Glomerular visceral epithelial cell (primary cell): ENCODE results near the gene APOH.

Source experiments
- DNase-seq: peaks from one replicate; pipeline ENCODE4 v3.0.0-alpha.2; 2016; ENCODE audit errors: extremely low spot score

The APOH gene

DNA sequence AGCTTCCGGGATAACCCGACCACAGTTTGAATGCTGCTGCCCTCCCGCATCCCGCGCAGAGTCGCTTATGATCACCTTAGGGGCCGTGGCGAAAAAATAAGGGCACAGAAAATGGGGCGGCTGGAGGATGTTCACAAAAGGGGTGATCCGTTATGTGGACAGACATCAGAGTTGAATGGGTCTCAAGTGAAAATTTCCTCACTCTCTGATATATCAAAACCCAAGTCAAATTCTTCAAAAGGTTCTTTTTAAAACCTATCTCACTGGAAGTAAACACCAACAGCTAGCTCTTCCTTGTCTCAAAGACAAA lies 36.9 kb downstream of the APOH start:
- no peak for DNase-seq

DNA sequence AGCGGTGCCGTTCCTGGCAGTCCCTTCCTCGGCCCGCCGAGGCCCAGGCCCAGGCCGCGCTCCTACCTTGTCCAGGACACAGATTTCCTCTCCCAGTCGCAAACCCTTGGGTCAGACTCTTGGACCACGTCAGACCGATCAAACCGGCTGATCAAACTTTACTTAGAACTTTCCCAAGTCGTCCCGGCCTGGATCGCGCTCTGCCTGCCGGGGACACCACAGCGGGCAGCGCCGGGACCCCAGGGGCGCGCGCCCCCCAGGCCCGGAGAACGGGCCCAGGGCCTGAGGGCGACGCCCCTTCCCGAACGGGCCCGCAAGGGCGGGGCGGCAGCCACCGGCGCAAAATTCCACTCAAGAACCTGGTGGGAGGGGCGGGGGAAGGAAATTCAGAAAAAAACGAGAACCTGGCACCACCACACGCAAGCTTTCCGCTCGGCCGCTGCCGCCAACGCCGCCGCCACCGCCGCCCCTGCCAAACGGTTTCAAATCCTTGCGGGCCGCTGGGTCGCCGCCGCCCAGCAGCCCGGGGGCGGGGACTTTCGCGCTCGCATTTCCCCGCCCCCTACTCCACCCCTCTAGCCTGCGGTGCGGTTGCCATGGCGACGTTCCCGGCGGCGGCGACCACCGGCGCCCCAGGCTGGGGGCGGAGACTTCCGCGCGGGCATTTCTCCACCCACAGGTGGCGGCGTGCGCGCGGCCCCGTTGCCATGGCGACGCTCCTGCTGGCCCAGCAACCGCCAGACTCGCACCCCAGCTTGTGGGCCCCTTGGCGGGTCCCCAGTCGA lies 37.4 kb downstream of the APOH start, which contains the start of gene CEP112:
Gene CEP112, minus strand, starts transcription at position 541 of the 785 bp plus-strand sequence.
- peak; percentile 91 for DNase-seq

DNA sequence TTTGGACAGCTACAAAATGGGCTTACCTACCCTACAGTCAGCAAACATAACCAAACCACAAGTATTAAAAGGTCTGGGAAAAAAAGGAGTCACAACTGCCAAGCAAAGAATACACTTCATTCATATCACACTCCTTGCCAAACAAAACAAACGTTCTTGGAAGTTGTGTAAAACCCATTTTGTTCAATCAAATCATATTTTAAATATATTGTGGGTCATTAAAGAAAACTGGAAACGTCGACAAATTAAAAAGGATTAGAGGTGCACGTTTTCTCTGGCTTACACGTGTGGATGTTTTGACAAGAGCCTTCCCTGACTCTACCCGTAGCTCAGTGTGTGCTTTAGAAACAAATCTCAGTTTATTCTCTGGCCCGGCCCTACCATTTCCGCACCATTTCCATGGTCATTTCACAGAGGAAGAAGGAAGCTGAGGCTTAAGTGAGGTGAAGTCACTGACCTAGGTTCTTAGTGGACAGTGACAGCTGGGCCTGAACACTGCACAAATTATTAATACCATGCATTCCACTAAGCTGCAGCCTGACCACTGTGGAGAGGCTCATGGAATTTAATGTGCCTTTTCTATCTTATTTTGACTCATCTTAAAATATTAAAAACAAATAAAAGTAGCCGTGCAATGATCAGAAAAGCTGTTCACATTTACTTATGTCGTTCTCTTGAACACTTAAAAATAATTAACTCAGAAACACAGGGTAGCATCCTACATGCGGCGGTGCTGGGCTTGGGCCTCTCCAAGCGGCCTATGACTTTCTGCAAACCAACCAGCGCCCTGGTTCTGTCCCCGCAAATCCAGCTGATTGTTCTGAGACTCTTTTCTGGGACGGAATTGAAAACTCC lies 38.2 kb downstream of the APOH start:
- peak; percentile 41 for DNase-seq

DNA sequence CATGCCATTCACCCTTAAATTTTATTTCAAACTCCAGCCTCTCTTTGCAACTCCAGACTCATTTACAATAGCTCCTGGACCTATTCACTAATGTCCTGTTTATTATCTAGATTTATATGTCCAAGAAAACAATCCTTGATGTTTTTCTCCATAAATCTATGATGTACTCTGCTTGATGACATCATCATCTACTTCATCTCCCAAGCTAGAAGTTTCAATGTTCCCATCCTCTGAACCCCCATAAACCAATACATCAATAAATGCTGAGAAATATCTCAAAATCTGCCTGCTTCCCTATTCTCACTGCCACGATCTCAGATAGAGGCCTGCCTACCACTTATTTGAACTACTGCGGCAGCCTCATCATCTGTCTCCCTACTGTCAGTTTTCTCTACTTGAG lies 41.5 kb downstream of the APOH start:
- no peak for DNase-seq

DNA sequence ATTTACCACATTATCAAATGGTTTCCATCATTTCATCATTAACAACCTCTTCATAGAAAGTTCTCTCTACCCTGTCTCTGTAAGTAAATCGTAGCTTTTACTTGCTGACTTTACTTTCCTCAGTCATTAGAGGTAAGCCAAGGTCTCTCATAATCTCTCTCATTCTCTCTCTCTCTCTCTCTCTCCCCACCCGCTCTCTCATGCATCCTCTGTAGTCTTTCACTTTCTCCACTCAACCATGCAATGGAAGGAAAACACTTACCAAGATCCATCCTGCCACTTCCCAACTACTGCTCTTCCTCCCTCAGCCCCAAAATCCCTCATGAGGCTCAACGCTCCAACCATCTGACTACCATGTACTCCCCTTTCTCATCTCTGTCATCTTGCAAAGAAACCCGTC lies 43.4 kb downstream of the APOH start:
- no peak for DNase-seq

DNA sequence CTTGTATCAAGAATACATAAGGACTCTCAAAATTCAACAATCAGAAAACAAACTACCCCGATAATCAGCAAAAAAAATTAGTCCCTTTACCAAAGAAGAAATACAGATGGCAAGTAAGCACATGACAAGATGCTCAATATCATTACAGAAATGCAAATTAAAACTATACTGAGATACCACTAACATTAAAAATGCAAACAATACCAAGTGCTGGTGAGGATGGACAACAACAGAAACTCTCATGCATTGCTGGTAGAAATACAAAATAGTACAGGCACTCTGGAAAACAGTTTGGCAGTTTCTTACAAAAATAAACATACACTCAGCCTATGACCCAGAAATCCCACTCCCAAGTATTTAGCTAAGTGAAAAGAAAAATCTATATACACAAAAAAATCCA lies 44.8 kb downstream of the APOH start:
- DNase-seq, result no peak

DNA sequence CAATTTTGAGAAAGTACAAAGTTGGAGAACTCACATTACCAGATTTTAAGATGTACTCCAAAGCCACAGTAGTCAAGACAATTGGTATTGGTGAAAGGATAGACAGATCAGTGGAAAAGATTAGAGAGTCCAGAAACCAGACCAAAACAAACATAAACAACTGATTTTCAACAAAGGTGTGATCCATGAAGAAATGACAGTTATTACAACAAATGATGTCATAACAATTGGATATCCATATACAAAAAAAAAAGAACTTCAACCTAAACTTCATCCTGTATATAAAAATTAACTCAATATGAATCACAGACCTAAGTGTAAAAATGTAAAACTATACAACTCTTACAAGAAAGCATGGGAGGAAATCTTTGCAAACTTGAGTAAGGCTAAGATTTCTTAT lies 45.7 kb downstream of the APOH start:
- no peak for DNase-seq

DNA sequence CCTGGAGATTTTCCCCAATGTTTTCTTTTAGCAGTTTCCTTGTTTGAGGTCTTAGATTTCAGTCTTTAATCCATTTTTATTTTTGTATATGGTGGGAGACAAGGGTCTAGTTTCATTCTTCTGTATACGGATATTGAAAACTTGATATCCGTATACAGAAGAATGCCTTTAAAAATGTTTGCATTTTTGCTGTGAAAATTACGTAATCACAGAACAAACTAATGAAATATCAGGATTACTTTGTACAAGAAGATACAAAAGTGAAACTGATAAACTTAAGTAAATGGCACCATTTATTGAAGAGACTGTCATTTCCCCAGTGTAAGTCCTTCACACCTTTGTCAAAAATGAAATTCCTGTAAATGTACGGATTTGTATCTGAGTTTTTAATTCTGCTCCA lies 50.6 kb downstream of the APOH start:
- no peak for DNase-seq

DNA sequence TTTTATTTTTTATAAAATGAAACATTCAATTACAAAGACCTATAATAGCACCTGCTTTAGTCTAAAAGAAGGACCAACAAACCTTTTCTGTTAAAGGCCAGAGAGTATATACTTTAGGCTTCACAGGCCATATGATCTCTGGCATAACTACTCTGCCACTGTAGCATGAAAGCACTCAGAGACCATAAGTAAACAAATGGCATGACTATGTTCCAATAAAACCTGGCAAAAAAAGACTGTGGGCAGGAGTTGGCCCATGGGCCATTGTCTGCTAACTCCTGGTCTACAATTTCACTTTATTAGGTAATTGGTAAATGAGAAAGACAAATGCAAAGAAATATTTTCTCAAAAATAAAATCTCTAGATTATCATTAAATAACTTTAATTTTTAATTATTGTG lies 52.2 kb downstream of the APOH start:
- no peak for DNase-seq

DNA sequence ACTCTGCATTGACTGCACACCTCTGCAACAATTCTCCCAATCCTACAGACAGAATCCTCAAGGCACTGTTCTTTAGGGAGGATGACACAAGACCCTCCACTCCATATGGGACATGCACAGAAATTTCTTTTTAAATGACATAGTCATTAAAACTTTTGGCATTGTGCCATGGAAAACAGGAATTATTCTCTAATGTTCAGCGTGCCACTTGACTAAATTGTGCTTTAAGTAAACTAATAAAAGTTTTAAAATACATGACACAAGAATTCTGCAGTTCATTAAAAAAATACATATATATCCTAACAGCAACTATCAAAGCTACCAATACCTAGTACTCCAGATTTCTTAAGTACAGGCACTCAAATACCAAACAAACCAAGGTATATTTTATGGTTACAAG lies 53.3 kb downstream of the APOH start:
- DNase-seq, result no peak

DNA sequence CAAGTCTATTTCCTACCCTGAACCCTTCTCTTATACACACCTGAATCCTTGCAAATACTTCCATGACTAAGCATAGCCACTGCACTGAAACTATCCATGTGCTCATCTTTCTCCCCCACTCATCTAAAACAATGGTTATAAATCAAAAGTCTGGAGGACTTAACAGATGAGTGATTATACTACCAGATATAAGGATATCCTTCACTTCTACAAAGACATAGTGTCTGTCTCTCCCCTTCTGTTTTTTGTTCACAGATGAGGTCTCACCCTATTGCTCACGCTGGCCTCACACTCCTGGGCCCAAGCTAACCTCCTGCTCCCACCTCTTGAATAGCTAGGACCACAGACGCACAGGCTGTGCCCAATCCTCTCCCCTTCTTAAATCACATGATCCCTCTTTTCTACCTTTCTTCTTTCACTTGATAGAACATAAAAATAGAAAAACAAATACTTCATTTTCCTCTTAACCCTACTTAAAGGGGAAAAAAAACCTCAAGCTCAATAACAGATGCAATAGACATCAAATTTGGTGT lies 56.5 kb downstream of the APOH start:
- no peak for DNase-seq

DNA sequence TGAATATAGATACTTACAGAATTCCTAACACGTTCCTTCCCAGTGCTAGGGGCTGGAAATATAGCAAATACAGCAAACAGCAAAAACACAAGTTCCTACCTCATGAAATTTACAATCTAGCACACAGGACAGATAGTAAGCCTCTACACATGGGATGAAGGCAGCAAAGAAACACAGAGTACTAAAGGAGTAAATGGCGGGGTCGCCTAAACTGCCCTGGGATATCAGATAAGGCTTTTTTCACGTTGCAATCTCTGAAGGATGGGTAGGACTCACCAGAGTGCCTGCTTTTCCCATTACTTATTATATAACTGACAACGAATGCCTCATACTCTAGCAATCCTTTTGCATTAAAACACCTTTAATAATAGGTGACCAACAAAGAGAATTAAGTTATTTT lies 57.1 kb downstream of the APOH start:
- no peak for DNase-seq

DNA sequence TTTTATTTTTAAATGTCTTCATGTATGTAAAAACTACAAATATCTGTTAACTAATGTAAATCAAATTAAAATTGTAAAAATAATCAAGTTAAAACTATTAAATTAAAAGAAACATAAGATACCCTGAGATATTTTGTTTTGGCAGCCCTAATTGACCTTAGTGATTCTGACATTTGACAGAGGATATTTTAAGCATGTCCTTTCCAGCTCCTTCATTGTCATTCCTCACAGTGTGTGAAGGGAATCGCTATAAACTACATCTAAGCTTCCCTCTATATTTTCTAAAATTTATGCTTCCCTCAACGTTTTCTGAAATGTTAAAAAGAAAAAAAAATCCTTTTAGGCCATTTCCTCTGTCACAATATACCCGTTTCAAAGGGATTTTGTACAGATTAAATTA lies 57.5 kb downstream of the APOH start:
- no peak for DNase-seq

DNA sequence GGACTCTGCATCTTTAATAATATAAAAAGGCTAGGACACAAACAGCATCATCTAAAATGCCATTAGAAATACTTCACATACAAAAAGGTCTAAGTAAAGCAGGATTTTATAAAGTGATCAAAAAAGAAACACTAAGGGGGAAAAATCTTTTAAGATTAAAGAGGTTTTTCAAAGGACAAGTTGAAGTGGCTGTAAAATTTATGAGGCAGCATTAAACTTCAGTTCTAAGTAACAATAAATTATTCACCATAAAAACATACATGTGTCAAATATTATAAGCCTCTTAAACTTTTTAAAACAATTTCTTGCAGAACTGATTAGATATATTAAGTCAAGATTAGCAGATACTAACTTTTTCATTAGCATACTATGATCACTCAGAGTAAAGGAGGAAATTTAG lies 58.0 kb downstream of the APOH start:
- DNase-seq, result no peak

DNA sequence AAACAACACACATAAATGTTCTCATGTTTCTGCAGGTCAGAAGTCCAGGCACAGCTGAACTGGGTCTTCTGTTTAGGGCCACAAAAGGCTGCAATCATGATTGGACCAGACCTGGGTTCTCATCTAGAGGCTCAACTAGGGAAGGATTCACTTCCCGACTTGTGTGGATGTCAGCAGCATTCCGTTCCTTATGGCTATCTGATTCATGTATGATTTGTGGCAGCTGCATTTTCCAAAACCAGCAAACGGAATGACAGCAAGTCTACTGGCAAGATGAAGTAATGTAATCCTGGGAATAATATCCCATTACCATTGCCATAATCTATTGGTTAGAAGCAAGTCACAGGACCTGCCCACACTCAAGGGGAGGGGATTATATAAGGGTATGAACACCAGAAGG lies 59.4 kb downstream of the APOH start:
- no peak for DNase-seq

DNA sequence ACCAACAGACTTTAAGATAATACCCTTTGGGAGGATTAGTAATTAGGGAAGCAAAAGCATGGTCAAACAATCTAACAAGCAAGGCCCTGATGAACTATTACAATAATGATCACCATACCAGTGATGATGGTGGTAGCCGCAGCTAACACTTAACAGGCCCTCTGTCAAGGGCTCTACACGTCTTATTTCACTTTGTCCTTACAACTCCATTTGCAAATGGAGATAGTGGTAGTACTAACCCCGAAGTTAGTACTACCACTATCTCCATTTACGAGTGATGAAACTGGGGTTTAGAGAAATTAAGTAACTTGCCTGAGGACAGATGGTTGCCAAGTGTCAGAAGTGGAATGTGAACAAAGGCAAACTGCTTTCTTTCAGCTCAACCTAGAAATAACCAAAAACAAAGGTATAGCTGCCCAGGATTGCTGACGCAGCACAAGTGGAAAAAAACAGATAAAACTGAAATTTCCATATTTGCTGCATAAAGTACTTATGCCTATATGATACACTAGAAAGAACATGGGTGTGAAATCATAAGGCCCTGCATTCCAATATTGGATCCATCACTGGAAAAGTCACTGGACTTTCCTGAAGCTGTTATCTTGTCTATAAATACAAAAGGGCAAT lies 61.9 kb downstream of the APOH start:
- no peak for DNase-seq

DNA sequence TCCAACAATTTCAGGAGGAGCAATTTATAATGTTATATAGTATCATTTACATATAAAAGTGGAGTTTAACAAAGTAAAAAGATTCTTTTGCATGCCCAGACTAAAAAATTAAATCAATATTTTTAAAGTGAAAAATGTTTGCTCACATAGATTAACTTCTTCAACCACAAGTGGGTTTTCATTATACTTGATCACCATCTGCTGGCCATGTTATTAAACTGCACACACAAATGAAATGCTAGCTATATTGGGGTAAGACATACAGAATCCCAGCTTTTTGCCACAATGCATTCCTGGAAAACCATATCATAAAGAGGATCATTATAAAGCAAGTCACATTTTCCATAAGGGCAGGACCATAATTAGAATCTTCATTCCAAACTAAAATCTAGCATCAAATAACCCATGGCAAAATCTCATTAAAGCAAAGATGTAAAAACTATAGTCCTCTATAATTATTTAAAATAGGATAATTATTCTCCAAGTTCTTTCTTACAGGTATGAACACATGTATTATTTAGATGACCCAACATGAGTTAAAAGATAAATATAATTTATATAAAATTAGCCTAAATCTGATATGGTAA lies 63.6 kb downstream of the APOH start:
- DNase-seq, result peak; percentile 56
